DND-41 (cell line): Measurements from ENCODE around the gene IL1RAPL2.

Experiments used
- EZH2 ChIP-seq: IDR thresholded peaks from 3 replicates; pipeline ENCODE4 v1.6.1; 2012; ENCODE audit warnings: borderline replicate concordance, low read depth, mild to moderate bottlenecking, moderate library complexity, low read length, inconsistent platforms; ENCODE audit not compliant: severe bottlenecking
- TF ChIP-seq, protein P1 (sequence below): IDR thresholded peaks from 2 replicates; pipeline ENCODE4 v1.5.1; 2012; ENCODE audit warnings: borderline replicate concordance, low read length, moderate library complexity, mild to moderate bottlenecking; ENCODE audit not compliant: poor library complexity, severe bottlenecking; ENCODE audit errors: extremely low read depth

- TF ChIP-seq, protein P1, sequence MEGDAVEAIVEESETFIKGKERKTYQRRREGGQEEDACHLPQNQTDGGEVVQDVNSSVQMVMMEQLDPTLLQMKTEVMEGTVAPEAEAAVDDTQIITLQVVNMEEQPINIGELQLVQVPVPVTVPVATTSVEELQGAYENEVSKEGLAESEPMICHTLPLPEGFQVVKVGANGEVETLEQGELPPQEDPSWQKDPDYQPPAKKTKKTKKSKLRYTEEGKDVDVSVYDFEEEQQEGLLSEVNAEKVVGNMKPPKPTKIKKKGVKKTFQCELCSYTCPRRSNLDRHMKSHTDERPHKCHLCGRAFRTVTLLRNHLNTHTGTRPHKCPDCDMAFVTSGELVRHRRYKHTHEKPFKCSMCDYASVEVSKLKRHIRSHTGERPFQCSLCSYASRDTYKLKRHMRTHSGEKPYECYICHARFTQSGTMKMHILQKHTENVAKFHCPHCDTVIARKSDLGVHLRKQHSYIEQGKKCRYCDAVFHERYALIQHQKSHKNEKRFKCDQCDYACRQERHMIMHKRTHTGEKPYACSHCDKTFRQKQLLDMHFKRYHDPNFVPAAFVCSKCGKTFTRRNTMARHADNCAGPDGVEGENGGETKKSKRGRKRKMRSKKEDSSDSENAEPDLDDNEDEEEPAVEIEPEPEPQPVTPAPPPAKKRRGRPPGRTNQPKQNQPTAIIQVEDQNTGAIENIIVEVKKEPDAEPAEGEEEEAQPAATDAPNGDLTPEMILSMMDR, result no peak
- no peak for TF ChIP-seq EZH2
Observed at GRCh38 chrX:105515561-105515960, 949.6 kb downstream of the IL1RAPL2 start.
